ENCODE measurements around the gene SUCLG2.

SUCLG2 gene

DNA sequence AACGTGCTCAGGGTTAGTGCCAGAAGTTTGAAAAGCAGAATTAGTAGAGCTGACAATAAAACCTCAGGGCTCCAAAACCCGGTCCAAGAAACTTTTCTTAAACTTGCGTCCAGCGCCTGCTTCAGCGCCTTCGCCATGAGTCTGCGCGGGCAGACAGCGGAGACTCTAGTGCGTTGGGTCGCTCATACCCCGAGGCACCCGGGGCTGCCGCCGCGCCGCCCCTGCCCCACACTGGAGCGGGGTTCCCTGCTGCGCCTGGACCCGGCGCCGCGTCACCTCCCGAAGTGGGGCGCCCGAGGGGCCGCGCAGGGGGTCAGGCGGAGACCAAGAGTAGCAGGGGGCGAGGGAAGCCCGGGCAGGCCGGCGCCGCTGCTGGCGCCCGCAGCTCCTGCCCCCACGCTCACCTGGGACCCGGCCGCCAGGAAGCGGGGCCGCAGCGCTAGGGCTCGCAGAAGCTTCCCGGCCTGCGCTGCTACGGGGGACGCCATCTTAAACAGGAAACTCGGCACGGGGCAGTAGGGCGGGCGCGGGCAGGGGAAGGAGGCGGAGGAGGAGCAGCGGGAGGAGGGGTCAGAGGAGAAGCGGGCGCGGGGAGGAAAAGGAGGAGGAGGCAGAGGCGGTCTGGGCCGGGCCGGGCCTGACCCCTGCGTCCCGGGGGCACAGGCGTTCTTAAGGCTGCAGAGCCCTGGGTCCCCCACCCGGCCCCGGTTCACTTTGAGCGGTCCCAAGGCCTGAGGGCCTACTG is at the start of gene SUCLG2:
Gene SUCLG2 (minus strand): TSS at position 514 of the 745 bp plus-strand sequence. CDS start 26 bp downstream, at position 488.
- peak; percentile 75 for DNase-seq

- DNase-seq: no peak
Observed at GRCh38 chr3:67700596-67700995, 46.2 kb upstream of the SUCLG2 start.

DNA sequence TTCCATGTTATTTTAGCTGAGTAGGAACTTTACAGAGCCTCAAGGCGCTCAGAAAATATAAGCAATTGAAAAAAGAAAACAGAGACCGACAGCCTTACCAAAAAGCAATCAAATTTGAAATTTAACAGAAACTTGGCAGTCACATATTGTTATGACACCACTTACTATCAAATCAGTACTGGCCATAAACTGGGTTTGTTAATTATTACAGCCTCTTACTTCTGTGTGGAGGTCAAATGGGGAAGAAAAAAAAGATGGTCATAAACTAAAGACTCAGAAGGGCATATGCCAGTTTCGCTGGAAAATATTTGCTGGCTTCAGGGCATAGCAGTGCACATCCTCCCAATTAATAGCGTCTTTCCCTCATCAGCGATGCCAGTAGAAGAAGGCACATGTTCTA is 45.5 kb upstream of the SUCLG2 start:
- DNase-seq: no peak

DNA sequence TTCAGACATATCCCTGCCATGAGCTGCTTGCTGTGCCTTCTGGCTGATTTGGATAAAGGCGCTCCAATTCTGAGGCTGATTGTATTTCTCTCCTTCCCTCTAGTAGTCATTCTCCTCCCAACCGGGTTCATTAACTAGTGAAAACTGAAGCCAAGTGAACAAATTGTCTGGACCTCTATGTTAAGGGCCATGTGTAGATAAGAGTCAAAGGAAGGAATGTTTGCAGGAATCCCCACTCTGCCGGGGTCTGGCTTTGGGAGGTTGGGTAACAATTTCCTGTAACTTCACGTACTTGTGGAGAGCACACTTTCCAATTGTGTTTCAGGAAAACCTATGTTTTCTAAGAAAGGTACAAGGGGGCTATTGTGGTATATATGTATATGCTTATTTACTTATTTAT is 38.2 kb upstream of the SUCLG2 start:
- DNase-seq: no peak

DNA sequence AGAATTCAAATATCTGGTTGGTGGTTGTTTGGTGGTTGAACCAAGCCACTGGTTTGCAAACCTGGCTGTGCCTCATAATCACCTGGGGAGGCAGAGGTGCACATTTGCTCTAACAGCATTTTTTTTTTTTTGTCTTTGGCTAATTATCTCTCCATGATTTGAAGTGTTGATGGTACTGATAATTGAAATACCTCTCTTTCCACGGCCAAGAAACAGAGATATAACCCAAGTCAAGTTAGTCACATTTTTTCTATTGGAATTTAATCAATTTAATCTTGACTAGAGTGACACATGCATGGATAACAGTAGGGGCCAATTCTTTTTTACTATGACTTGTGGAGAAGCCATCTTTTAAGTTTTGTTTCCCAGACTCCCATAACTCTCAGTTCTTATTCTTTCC is 37.5 kb upstream of the SUCLG2 start:
- no peak for DNase-seq

DNA sequence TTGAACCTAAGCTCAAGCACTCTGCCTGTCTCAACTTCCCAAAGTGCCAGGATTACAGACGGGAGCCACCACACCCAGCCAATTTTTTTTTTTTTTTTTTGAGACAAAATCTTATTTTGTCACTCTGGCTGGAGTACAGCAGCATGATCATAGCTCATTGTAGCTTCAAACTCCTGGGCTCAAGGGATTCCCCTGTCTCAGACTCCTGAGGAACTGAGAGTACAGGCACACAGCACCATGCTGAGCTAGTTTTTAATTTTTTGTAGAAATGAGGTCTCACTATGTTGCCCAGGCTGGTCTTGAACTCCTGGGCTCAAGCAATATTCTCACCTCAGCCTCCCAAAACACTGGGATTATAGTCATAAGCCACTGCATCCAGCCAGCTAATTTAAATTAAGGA is 36.8 kb upstream of the SUCLG2 start:
- DNase-seq: no peak

DNA sequence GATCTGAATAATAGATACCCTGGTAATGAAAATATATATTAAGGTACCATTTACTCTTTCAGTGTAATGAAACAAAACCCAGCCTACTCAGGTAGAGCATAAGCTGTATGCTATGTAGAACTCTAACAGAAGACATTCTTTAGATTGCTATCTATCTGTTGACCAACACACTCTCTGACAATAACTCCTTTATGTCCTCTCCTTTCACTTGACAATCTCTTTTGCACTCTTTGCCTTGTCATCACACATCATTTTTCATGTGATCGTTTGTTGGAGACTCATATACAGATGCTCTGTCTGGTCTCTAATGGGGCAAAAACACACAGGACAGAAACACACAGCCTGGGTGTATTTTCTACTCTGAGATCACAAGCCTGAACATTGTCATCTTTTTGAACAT is 35.4 kb upstream of the SUCLG2 start:
- DNase-seq: no peak

DNA sequence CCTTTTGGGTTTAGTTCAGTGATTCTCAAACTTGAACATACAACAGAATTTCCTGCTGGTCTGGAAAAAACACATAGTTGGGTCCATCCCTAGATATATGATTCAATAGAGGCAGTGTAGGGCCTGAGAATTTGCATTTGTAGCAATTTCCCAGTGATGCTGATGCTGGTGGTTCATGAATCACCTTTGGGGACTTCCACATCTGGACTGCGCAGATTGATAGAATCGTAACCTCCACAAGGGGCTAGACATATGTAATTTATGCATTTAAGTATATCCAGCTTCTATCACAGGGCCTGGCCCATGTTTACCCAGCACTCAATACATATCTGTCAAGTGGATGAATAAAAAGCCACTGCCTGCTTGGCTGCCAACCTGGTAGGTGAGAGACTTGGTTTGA is 33.8 kb upstream of the SUCLG2 start:
- DNase-seq: no peak

DNA sequence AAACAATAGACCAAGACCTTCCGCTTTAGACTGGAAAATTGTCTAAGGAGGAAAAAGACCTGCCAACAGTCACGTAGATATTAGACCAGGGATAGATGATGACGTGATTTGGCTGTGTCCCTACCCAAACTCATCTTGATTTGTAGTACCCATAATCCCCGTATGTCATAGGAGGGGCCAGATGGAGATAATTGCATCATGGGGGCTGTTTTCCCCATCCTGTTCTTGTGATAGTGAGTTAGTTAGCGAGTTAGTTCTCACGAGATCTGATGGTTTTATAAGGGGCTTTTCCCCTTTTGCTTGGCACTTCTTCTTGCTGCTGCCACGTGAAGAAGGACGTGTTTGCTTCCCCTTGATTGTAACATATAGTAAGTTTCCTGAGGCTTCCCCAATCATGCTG is 31.7 kb upstream of the SUCLG2 start:
- DNase-seq: no peak

DNA sequence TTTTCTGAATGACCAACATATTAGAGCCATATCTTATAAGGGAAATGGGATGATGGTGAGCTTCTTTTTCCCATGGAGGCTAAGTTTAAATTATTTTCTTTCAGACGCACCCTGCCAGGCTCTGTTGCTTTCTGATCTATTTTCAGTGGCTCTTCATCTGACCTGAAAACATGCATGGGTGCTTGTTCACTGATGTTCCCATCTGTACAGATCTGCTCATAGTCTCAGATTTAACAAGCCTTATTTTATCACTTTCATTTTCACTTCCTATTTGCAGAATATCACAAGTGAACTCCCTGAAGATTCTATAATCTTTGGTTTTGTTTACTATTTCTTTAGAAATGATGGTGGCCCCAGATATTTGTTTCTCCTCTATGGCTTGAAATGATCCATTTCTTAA is 31.1 kb upstream of the SUCLG2 start:
- DNase-seq: no peak

DNA sequence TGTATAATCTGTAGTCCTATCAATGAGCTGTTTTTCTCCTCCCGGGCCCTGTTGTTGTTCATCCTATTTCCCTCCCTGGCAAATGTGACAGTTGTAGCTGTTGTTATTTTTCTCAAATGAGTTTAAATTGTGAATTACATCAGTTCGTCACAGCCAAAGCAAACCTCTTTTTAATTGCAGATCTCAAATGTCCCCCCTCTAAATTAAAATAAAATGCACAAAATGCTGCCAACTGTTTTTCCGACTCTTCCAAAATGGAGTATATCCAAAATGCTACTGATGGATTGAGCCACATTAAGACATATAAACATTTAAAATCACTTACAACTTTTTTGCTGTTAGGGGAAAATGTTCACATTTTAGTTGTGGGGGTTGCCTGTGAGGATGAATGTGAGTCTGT is 29.8 kb upstream of the SUCLG2 start:
- DNase-seq: no peak

DNA sequence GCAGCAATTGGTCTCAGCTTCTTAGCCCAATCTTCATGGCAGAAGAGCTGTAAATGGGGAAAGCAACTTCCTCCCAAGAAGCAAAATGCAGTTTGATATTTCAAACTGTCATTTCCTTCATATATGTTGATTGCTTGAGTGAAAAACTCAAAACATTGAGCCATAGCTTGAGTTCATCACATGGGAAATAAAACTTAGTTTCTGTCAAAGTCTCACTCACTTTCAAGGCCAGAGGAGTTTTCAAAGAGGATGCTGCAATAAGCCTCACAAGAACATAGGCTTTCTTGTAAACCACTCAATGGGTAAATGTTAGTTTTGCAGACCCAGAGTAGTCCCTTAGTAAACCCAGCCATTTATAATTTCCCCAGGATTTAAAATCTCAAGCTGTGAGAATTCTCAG is 29.1 kb upstream of the SUCLG2 start:
- no peak for DNase-seq

- no peak for DNase-seq
Observed at GRCh38 chr3:67678665-67679064, 24.3 kb upstream of the SUCLG2 start.

DNA sequence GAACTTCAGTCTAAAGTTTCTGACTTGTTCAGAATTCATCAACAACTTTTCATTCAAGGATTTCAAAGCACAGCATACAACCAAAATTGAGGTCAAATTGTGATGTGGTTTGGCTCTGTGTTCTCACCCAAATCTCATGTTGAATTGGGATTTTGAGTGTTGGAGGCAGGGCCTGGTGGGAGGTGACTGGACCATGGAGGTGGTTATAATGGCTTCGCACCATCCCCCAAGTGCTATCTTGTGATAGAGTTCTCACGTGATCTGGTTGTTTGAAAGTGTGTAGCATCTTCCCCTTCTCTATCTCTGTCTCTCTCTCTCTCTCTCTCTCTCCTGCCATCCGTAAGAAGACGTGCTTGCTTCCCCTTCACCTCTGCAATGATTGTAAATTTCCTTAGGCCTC is 19.6 kb upstream of the SUCLG2 start:
- no peak for DNase-seq

DNA sequence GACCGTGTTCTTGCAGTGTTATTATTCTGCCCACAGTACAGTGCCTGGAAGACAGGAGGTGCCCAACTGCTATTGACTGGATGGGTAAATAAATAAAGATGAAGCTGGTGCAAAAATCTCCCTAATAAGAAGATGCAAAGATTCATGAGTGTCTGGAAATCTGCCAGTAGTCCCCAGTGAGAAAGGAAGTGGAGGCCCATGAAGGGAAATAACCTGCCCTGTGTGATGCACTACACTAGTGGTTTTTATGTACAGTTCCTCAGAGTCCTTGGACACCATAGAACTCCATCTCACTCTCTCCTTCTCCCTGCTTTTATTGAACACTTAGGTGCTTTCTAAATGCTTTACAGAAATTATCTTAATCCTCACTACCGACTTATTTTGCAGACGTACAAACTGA is 8.3 kb upstream of the SUCLG2 start:
- DNase-seq: no peak

- DNase-seq: no peak
Observed at GRCh38 chr3:67661089-67661488, 6.7 kb upstream of the SUCLG2 start.

DNA sequence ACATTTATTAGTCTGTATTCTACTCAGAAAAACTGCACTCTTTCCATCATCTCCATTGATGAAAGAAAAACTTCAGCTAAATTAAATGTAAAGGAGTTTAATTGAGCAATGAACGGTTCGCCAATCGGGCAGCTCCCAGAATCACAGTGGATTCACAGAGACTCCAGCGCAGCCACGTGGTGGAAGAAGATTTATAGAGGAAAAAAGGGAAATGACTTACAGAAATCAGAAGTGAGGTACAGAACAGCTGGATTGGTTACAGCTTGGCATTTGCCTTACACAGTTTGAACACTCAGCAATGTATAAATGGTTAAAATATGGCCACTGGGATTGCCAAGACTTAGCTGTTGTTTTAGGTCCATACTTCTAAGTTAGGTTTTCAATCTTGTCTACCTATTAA is 2.8 kb upstream of the SUCLG2 start:
- DNase-seq: no peak

- DNase-seq: no peak
Observed at GRCh38 chr3:67656614-67657013, 2.2 kb upstream of the SUCLG2 start.

DNA sequence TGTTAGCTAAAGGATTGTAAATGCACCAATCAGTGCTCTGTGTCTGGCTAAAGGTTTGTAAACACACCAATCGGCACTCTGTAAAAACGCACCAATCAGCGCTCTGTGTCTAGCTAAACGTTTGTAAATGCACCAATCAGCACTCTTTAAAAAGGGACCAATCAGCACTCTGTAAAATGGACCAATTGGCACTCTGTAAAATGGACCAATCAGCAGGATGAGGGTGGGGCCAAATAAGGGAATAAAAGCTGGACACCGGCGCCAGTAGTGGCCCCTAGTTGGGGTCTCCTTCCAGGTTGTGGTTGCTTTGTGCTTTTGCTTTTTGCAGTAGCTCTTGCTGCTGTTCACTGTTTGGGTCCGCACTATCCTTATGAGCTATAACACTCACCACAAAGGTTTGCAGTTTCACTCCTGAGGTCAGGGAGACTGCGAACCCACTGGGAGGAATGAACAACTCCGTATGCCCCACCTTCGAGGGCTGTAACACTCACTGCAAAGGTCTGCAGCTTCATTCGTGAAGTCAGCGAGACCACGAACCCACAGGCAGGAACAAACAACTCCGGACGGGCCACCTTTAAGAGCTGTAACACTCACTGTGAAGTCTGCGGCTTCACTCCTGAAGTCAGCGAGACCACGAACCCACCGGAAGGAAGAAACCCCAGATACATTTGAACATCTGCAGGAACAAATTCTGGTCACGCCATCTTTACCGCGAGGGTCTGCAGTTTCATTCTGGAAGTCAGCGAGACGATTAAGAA is 1.1 kb upstream of the SUCLG2 start:
- DNase-seq: peak; percentile 72

GRCh38 chr3:67654844-67655177 is 399 bp upstream of the SUCLG2 start:
- DNase-seq: peak; percentile 16

DNA sequence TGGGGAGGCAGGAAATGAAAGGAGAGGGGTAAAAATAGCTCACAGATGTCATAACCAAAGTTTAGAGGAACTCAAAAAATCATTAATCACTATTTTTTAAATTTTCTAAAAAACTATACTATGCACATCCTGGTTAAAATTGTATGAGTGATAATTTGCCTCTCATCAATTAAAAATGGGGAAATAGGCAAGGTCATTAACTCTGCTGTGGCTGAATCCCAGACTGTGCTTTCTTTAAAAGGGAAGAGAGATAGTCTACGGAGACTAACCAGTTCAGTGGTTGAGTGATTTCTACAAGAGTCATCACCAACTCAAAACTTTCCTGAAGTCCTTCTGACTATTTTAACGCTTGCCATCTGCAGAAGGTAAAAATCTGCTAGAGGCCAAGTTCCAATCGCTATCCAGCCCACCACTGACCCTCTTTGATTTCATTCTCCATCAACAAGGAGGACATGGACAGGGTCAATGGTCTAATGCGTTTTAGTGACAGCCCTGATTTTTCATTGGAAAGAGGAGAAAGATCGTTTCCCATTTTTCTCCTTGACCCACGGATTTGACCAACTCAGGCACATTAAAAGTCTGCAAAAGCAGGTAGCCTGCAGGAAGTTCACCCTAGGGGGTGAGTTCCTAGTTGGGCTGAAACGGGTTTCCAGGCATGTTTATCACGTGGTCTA is 850 bp downstream of the SUCLG2 start:
- no peak for DNase-seq

DNA sequence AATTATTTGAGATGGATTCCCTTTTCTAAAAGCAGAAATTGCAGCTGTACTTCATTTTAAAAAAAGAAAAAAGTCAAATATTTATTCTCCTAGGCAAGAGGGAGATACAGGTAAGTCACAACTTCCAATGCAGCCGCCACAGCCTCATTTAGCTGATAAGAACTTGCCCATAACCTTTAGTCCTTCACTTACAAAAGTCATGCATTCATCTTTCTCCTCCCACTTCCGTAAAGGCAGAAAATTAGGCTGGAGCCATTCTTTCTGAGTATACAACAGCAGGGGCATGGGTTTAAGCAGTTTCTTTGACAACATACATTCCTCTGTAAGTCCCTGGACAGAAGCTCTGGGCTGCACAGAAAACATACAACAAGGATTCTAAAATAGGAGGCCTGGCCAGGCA is 4.3 kb downstream of the SUCLG2 start:
- no peak for DNase-seq

- DNase-seq: no peak
Observed at GRCh38 chr3:67649681-67650080, 4.7 kb downstream of the SUCLG2 start.

DNA sequence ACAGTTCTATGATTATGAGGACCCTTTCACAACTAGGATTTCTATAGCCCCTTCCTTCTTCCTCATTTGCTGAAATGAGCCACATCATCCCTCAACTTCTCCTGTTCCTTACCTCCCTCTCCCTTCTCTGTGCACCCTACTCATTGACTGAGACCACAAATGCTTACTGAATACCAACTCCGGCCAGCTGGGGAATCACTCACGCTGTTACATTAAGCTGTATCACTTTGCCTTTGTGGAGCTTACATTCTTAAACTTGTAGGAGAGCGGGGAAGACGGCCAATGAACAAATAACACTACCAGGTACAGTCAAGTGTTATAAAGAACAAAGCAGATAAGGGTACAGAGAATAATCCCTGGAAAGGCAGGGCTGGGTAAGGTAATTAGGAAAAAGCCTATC is 5.7 kb downstream of the SUCLG2 start:
- DNase-seq: no peak

Data from activated effector memory CD4-positive, alpha-beta T cell treated with Interleukin-2 at 50 U/mL for 16 hours (primary cell).